Activated effector memory CD4-positive, alpha-beta T cell treated with anti-CD3 and anti-CD28 coated beads, Interleukin-2, amount 50 U/mL, for 16 hours (primary cell): ENCODE data around the gene NR1I3.
A peak's percentile ranks its signal among the peaks of the same experiment; 100 is the strongest.

Experiments
- DNase-seq: peaks from one replicate; pipeline ENCODE4 v3.0.0-alpha.2; 2020

NR1I3 gene

GRCh38 chr1:161193561-161194235, 44.3 kb downstream of the NR1I3 start:
- no peak for DNase-seq

DNA sequence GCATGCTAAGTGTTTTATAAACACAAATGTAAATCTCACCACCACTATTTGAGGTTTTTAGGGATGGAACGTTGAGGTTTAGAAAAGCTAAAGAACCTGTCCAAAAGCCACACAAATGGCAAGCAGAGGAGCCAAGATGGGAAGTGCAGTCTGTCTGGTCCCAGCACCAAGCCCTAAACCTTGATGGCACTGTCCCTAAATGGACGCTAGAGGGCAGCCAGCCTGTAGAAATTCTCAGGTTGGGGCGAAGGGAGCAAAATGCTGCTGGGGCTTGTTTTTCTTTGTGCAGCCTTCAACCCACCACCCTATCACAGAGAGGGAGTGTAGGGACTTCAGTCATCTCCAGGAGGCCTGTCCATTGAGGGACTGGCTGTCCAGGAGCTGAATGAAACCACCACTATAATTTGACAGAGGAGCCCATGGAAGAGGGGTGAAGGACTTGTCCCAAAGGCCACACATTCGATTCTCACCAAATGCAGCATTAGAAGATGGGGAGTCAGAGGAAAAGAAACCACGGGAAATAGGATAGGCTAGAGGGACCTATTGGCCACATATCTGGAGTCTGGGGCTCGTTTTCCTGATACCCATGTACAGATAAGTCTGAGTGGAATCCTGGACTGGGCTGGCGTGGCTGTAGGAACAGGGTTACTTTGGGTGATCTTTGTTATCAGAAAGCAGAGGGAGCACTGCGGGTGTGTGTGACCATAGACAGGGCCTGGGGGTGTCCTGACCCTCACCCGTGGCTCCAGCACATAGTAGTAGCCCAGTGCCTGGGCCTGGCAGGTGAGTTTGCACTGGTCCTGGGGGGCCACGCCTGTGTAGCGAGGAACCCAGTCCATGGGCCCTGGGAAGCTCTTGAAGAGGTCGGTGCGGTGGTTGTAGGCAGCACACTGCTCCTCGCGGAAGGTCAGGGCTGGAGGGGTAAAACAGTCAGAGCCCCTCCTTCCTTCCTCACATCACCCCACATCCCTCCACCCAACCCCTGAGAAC, 45.2 kb downstream of the NR1I3 start:
- DNase-seq = peak; percentile 87

DNA sequence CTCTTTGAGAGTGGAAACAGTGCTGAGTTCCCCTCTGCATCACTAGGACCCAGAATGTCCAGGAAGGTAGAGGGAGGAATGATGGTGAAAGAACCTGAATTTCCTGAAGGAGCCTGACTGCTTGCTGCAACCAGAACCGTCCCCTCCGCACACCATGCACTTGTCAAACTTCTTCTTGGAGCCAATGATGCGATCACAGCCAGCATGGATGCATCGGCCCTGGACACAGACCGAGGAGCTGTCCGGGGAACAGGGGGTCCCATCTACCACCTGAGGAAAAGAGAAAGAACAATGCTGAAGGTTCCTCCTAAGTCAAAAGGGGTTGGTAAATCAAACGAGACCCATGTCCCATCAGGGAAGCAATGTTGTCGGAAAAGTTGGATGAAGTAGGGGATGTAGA, 46.0 kb downstream of the NR1I3 start:
- no peak for DNase-seq

DNA sequence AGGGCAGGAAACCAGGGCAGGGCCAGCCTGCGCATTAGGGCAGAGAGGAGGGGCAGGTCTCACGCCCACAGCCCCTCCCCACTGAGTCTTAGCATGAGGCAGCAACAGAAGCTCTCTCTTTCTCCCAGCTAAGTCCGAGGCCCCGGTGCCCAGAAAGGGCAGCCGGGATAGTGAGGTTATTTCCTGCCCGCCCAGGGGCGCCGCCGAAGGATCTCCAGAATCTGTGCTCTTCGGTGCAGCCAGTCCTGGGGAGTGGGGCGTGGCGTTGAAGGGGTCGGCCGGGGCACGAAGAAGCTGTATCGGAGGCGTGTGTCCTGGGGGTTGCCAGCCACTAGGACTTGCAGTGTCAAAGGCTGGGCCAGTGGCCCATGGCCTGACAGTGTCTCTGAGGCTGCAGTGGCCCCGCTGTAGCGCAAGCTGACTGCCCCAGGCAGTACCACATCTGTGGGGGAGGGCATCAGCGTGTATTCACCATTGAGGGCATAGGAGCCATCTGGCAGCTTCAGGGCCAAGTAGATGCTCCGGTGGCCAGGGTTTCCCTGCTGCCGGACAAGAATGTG, 47.0 kb downstream of the NR1I3 start:
- DNase-seq = no peak

DNA sequence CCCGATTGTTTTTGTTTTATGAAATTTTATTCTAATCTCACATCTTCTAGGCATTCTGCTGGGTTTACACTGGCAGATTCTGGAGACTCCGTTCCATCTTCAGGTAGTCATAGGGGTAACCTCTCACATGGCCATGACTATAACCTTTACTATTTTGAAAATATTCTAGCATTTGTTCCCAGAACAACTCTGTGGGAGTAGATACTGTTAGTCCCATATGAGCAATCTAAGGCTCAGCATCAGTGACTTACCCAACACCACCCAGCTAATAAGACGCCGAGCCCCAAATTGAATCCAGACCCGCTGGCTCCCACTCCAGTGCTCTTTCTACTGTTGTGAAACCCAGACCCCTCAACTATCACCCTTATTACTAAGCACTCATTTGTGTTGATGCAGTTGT, 49.0 kb downstream of the NR1I3 start:
- DNase-seq = no peak

GRCh38 chr1:161188381-161188780, 49.6 kb downstream of the NR1I3 start:
- no peak for DNase-seq

DNA sequence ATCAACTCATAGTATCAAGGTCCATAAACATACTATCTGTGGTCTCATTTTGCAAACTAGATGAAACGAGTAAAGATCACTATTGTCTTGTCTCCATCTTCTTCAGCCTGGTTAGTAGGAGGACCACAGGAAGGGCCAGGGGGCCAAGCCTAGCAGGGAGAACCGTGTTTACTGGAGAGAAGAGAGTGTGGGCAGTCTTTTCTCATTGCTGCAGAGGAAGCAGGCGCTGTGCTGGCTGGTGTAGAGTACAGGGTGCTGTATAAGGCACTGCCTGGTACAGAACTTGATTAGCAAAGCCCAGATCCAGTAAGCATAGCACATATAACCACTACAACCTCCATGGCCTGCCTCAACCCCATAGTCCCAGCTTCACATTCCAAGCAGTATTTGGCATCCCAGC, 50.7 kb downstream of the NR1I3 start:
- DNase-seq = no peak

DNA sequence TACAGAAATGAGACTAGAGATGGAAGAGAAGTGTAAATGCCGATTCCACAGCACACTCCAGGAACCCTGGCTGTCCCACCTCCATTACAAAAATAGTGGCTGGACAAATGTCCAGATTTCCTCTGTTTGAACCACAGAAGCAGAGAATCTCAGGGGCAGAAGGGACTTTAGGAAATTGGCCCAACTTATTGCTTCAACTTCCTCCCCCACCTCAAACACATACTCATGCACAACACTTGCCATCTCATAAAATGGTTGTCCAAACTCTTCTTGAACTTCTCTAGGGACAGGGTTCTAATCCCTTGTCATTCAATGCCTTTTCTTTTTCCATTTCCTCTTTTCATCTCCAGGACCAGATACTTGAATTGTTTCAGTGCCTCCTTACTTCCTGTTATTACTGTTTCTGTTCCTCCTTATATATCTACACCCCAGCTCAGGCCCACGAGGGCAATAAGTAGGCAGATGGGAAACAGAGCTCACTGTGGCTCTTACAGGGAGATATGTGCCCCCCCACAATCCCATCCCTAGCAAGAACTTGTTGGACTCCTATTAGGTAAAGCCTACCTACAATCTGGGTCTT, 52.2 kb downstream of the NR1I3 start:
- no peak for DNase-seq

GRCh38 chr1:161185282-161185682, 52.7 kb downstream of the NR1I3 start:
- DNase-seq = peak; percentile 87

GRCh38 chr1:161182214-161182613, 55.8 kb downstream of the NR1I3 start:
- peak; percentile 83 for DNase-seq

DNA sequence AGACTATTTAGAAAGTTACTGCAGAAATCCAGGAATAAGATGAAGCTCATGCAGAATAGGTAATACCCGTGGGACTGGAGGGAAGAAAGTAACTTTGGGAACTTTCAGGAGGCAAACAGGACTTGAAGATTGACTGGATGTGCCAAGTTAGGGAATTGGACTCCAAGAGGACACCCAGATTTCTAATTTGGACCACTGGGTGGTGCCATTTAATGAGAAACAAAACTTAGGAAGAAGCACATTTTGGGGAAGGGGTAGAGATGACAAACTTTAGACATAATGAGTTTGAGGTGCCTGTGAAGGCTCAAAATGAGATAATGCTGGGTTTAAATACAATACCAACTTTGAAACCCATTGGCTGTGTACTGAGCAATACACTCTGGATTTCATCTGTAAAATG, 57.4 kb downstream of the NR1I3 start:
- DNase-seq = no peak

GRCh38 chr1:161179698-161180097, 58.3 kb downstream of the NR1I3 start:
- DNase-seq = peak; percentile 50
